K562 treated with DMSO at 1 percent for 48 hours (cell line): ENCODE data around the gene MTM1. TPM values are rescaled to one million over a fixed set of nuclear protein-coding genes. Genes with fewer than 3 reads are reported as not detected.

Experiments
- total RNA-seq: library from RNA; unstranded; fragments of 300-600 nt; gene quantifications from 2 replicates; pipeline ENCODE4 v1.2.3, GENCODE V29; 2022; ENCODE audit warnings: low replicate concordance; ENCODE audit errors: extremely low read depth

Gene MTM1
- total RNA-seq, result not detected in 2 replicates

GRCh38 chrX:150568320-150569154 lies at the start of gene MTM1:
MTM1 (plus strand) TSS chrX:150568621; CDS start chrX:150592615, 23,994 bp downstream.

GRCh38 chrX:150692831-150693724 lies 124.7 kb downstream of the MTM1 start, which contains the start of gene MTMR1:
MTMR1 (plus strand) TSS chrX:150693396; CDS start chrX:150693531, 135 bp downstream.

Other genes starting within 250 kb of the MTM1 start
- not detected in 2 replicates for gene MAMLD1, start 205.3 kb upstream of the MTM1 start, total RNA-seq
- gene MTMR1, start 124.8 kb downstream of the MTM1 start, total RNA-seq, result not detected in 2 replicates